GM19395 (cell line): ENCODE results near the gene RBPJ.
A peak's percentile ranks its signal among the peaks of the same experiment; 100 is the strongest.

Experiments used
- ATAC-seq: cut with Tn5 transposase; IDR thresholded peaks from one replicate; pipeline ENCODE4 v1.9.1; 2021; ENCODE audit warnings: mild to moderate bottlenecking, moderate library complexity; ENCODE audit not compliant: unreplicated experiment

RBPJ gene

GRCh38 chr4:26320538-26321372 lies at the start of gene RBPJ:
RBPJ (plus strand) TSS chr4:26321014; CDS start chr4:26321029, 15 bp downstream.
- ATAC-seq: peak; percentile 34

- no peak for ATAC-seq
Measured at GRCh38 chr4:26271703-26272102, 49.1 kb upstream of the RBPJ start.

- no peak for ATAC-seq
Measured at GRCh38 chr4:26272654-26273615, 47.9 kb upstream of the RBPJ start.

- ATAC-seq: no peak
Measured at GRCh38 chr4:26273616-26273980, 47.2 kb upstream of the RBPJ start.

- ATAC-seq: no peak
Measured at GRCh38 chr4:26275281-26275680, 45.5 kb upstream of the RBPJ start.

GRCh38 chr4:26279446-26279845 lies 41.4 kb upstream of the RBPJ start:
- no peak for ATAC-seq

- no peak for ATAC-seq
Measured at GRCh38 chr4:26281881-26282280, 38.9 kb upstream of the RBPJ start.

- no peak for ATAC-seq
Measured at GRCh38 chr4:26284536-26284935, 36.3 kb upstream of the RBPJ start.

GRCh38 chr4:26285272-26285671 lies 35.5 kb upstream of the RBPJ start:
- no peak for ATAC-seq

GRCh38 chr4:26287756-26288155 lies 33.1 kb upstream of the RBPJ start:
- no peak for ATAC-seq

GRCh38 chr4:26288355-26288909 lies 32.4 kb upstream of the RBPJ start:
- ATAC-seq: peak; percentile 91

GRCh38 chr4:26289401-26289800 lies 31.4 kb upstream of the RBPJ start:
- ATAC-seq: no peak

GRCh38 chr4:26290321-26290720 lies 30.5 kb upstream of the RBPJ start:
- ATAC-seq: no peak

GRCh38 chr4:26294904-26295303 lies 25.9 kb upstream of the RBPJ start:
- no peak for ATAC-seq

GRCh38 chr4:26296021-26296420 lies 24.8 kb upstream of the RBPJ start:
- ATAC-seq: no peak

- no peak for ATAC-seq
Measured at GRCh38 chr4:26296514-26296913, 24.3 kb upstream of the RBPJ start.

- ATAC-seq: no peak
Measured at GRCh38 chr4:26297219-26297618, 23.6 kb upstream of the RBPJ start.

- no peak for ATAC-seq
Measured at GRCh38 chr4:26298198-26298947, 22.4 kb upstream of the RBPJ start.

GRCh38 chr4:26299254-26299882 lies 21.4 kb upstream of the RBPJ start:
- ATAC-seq: peak; percentile 88
